Heart right ventricle (tissue), 16 donors: ENCODE results near the gene NCAM2. TPM values are rescaled to one million over a fixed set of nuclear protein-coding genes. Genes with fewer than 3 reads are reported as not detected.

ENCODE experiments used
- ATAC-seq, 8 donors: fragments of 200-7000 bp; cut with Tn5 transposase; one replicate each; pipeline ENCODE4 v1.9.1; 2020; ENCODE audit warnings: mild to moderate bottlenecking in 8 of 8, moderate library complexity in 8 of 8, moderate number of reproducible peaks in 1 of 8
- DNase-seq, 2 donors: peaks; one replicate each; pipeline ENCODE4 v3.0.0-alpha.2; 2020
- H3K27ac ChIP-seq, 10 donors: fragments of 200-600 bp; sonication (generic) in 2 of 10; one replicate each; pipeline versions ENCODE4 v1.5.0 to v1.8.0; 2020 to 2022; ENCODE audit warnings: mild to moderate bottlenecking in 3 of 10
- H3K27me3 ChIP-seq, 7 donors: fragments of 200-600 bp; one replicate each; pipeline ENCODE4 v1.8.0; 2021 to 2022; ENCODE audit warnings: mild to moderate bottlenecking in 2 of 7
- H3K36me3 ChIP-seq, 9 donors: fragments of 200-600 bp; sonication (generic) in 1 of 9; one replicate each; pipeline versions ENCODE4 v1.5.0 to v1.8.0; 2020 to 2022; ENCODE audit warnings: mild to moderate bottlenecking in 2 of 9
- H3K4me1 ChIP-seq, 9 donors: fragments of 200-600 bp; sonication (generic) in 1 of 9; one replicate each; pipeline versions ENCODE4 v1.5.0 to v1.8.0; 2020 to 2022; ENCODE audit warnings: mild to moderate bottlenecking in 4 of 9
- H3K4me3 ChIP-seq, 10 donors: fragments of 200-600 bp; sonication (generic) in 2 of 10; one replicate each; pipeline versions ENCODE4 v1.5.0 to v1.8.0; 2020 to 2022; ENCODE audit warnings: mild to moderate bottlenecking in 7 of 10, moderate library complexity in 2 of 10
- H3K9me3 ChIP-seq, 11 donors: fragments of 200-600 bp in 10 of 11; sonication (generic) in 2 of 11; one replicate each; pipeline versions ENCODE4 v1.5.0 to v1.8.0; 2013 to 2022; ENCODE audit warnings: mild to moderate bottlenecking in 2 of 11, control low read depth in 1 of 11, moderate library complexity in 1 of 11
- CTCF ChIP-seq, 9 donors: fragments of 200-600 bp; sonication (generic) in 2 of 9; IDR thresholded peaks; one replicate each; pipeline versions ENCODE4 v1.5.0 to v1.8.0; 2021 to 2022; ENCODE audit warnings: antibody characterized with exemption in 9 of 9, mild to moderate bottlenecking in 5 of 9, moderate library complexity in 1 of 9
- WGBS, 2 donors: extraction: QIAGEN DNeasy Blood & Tissue Kit; methylation state at CpG; one replicate each; pipeline ENCODE4 v1.1.7; 2013; ENCODE audit warnings: inconsistent platforms in 1 of 2; 5-methylcytosine and 5-hydroxymethylcytosine counted together
- intact Hi-C, 10 donors: fragments of 100-400 bp; cut with DNase I; formaldehyde crosslinking; loops; one replicate each; pipeline versions ENCODE4 v1.11.1 to v1.14.2; 2022
- polyA plus RNA-seq, 2 donors: library from polyadenylated mRNA; stranded (reverse); fragments of 200-250 nt; gene quantifications; one replicate each; pipeline ENCODE4 v1.2.3, GENCODE V29; 2013
- total RNA-seq, 10 donors: library from RNA; stranded (reverse); fragmentation: NEBNext Ultra II Directional in 3 of 10; extraction: Animal tissue kit (Norgen Biotek cat#: 25700) in 3 of 10; gene quantifications; one replicate each; pipeline versions ENCODE4 v1.2.1 to v1.2.4, GENCODE V29; 2021 to 2023
- donor health status: Arrhythmogenic right ventricular cardiomyopathy.
- donor health status: ischemic (EF 13 %, LVEDD 7.1; RV severe dilation, severe dysfunction).
- donor health status: healthy with polysubstance abuse.
- donor health status: DM: no; HTN: yes; CAD: no.
- donor health status: DM: no; HTN: no; CAD: no.
- donor health status: ischemic (EF 25% LVEDD 6.9; RV normal size, moderate dysfunction).
- donor health status: ischemic (EF 25% LVEDD 5.7; RV mildly dilated, moderate dysfunction).
- donor health status: healthy.
- donor health status: DM: yes; HTN: yes; CAD: no.
- donor health status: Ischemic cardiomyopathy.
- donor health status: ischemic (EF 35%, LVEDD 5.7; RV mildly dilated, moderate dysfunction).
- donor health status: nonischemic (EF 11% LVEDD 7.7; RV severe dilation, severe dysfunction).
- donor health status: DM: yes; HTN: yes; CAD: no.
- donor health status: PGD.
- donor health status: ischemic (EF 29% LVEDD 5.4; RV normal size, mild dysfunction).
- donor health status: nonischemic (EF 23%, LVEDD 6.1; RV moderate dilation, normal function).

The NCAM2 gene
- total and polyA plus RNA-seq, 12 donors = 0.25 to 8.9 (median 3.1) TPM

- ATAC-seq = no peak
- H3K9me3 ChIP-seq = no peaks in the 10 kb centered on the region
- no peaks in the 10 kb centered on the region for H3K27me3 ChIP-seq
- no peak overlapping the region for H3K4me3 ChIP-seq
- intact Hi-C loops = no loop called here
- peaks cover 0 to 13% (median 0%) of the 10 kb centered on the region in 9 donors for H3K4me1 ChIP-seq
- no peak for DNase-seq
- 72 to 85% methylated on average over 5 of the region's 5 CpGs for WGBS, 2 donors
- H3K36me3 ChIP-seq = no peaks in the 10 kb centered on the region
- no peak for TF ChIP-seq CTCF (IDR thresholded peaks at IDR 0.05)
- H3K27ac ChIP-seq = no peak overlapping the region
These were observed 32.1 kb downstream of the NCAM2 start for GRCh38 chr21:21030311-21030710.

GRCh38 chr21:21034036-21034435 is 35.8 kb downstream of the NCAM2 start:
- intact Hi-C loops = no loop called here
- Histone ChIP-seq H3K27ac (no peak overlapping the region), H3K36me3 (no peaks in the 10 kb centered on the region), H3K4me3 (no peak overlapping the region), H3K4me1 (peaks cover 0 to 5% (median 0%) of the 10 kb centered on the region in 9 donors), H3K9me3 (no peaks in the 10 kb centered on the region), H3K27me3 (no peaks in the 10 kb centered on the region)
- DNase-seq = no peak
- 88 to 89% methylated on average over 2 of the region's 2 CpGs for WGBS, 2 donors
- no peak for ATAC-seq
- no peak for TF ChIP-seq CTCF (IDR thresholded peaks at IDR 0.05)

GRCh38 chr21:21039624-21040170 is 41.5 kb downstream of the NCAM2 start:
- Histone ChIP-seq H3K9me3 (no peaks in the 10 kb centered on the region), H3K4me1 (no peaks in the 10 kb centered on the region), H3K36me3 (no peaks in the 10 kb centered on the region), H3K4me3 (no peak overlapping the region), H3K27ac (no peak overlapping the region), H3K27me3 (no peaks in the 10 kb centered on the region)
- 84 to 85% methylated on average over 6 of the region's 6 CpGs for WGBS, 2 donors
- TF ChIP-seq CTCF (IDR thresholded peaks at IDR 0.05) = no peak
- no peak for ATAC-seq
- no peak for DNase-seq
- intact Hi-C loops = no loop called here

GRCh38 chr21:21045518-21045917 is 47.3 kb downstream of the NCAM2 start:
- Histone ChIP-seq H3K9me3 (no peaks in the 10 kb centered on the region), H3K4me3 (no peak overlapping the region), H3K36me3 (no peaks in the 10 kb centered on the region), H3K4me1 (peaks cover 0 to 12% (median 0%) of the 10 kb centered on the region in 9 donors), H3K27ac (no peak overlapping the region), H3K27me3 (no peaks in the 10 kb centered on the region)
- no peak for TF ChIP-seq CTCF (IDR thresholded peaks at IDR 0.05)
- ATAC-seq = no peak
- no peak for DNase-seq
- WGBS, 2 donors = 64 to 65% methylated on average over 3 of the region's 3 CpGs
- intact Hi-C loops = no loop called here
